ENCODE results near the gene PRAMEF18. TPM values are rescaled to one million over a fixed set of nuclear protein-coding genes. Genes with fewer than 3 reads are reported as not detected.

Gene PRAMEF18
- total RNA-seq (2022; extraction: Qiagen RNA extraction): not detected in 5 replicates

GRCh38 chr1:13225675-13226204 is at the start of gene PRAMEF18:
TSS of gene PRAMEF18 (minus strand) at chr1:13226154. CDS start at chr1:13226106, 48 bp downstream.

GRCh38 chr1:13253898-13254297 is 27.9 kb upstream of the PRAMEF18 start, which contains the start of gene PRAMEF5:
TSS of gene PRAMEF5 (plus strand) at chr1:13254198. CDS start at chr1:13259269, 5,071 bp downstream.

GRCh38 chr1:13201309-13201708 is 24.6 kb downstream of the PRAMEF18 start, which contains the start of gene PRAMEF13:
TSS of gene PRAMEF13 (minus strand) at chr1:13201409. CDS start at chr1:13199589, 1,820 bp downstream.

Other genes with a start within 250 kb of the PRAMEF18 start
- not detected in 5 replicates for gene PRAMEF27, start 169.6 kb downstream of the PRAMEF18 start, total RNA-seq (2022; extraction: Qiagen RNA extraction)
- not detected in 5 replicates for gene HNRNPCL3, start 165.4 kb downstream of the PRAMEF18 start, total RNA-seq (2022; extraction: Qiagen RNA extraction)
- gene PRAMEF25, start 155.4 kb downstream of the PRAMEF18 start, total RNA-seq (2022; extraction: Qiagen RNA extraction): not detected in 5 replicates
- not detected in 5 replicates for gene HNRNPCL2, start 109.3 kb downstream of the PRAMEF18 start, total RNA-seq (2022; extraction: Qiagen RNA extraction)
- gene PRAMEF26, start 70.1 kb downstream of the PRAMEF18 start, total RNA-seq (2022; extraction: Qiagen RNA extraction): not detected in 5 replicates
- not detected in 5 replicates for gene HNRNPCL4, start 60.5 kb downstream of the PRAMEF18 start, total RNA-seq (2022; extraction: Qiagen RNA extraction)
- gene PRAMEF9, start 54.3 kb downstream of the PRAMEF18 start, total RNA-seq (2022; extraction: Qiagen RNA extraction): not detected in 5 replicates
- gene PRAMEF13, start 24.7 kb downstream of the PRAMEF18 start, total RNA-seq (2022; extraction: Qiagen RNA extraction): 0.09 TPM in 1 of 5 replicates, not detected in the others
- gene PRAMEF5, start 28.0 kb upstream of the PRAMEF18 start, total RNA-seq (2022; extraction: Qiagen RNA extraction): not detected in 5 replicates
- 0.11 TPM in 1 of 5 replicates, not detected in the others for gene PRAMEF8, start 59.0 kb upstream of the PRAMEF18 start, total RNA-seq (2022; extraction: Qiagen RNA extraction)
- not detected in 5 replicates for gene PRAMEF33, start 77.4 kb upstream of the PRAMEF18 start, total RNA-seq (2022; extraction: Qiagen RNA extraction)
- not detected in 5 replicates for gene PRAMEF15, start 89.4 kb upstream of the PRAMEF18 start, total RNA-seq (2022; extraction: Qiagen RNA extraction)
- gene PRAMEF14, start 121.0 kb upstream of the PRAMEF18 start, total RNA-seq (2022; extraction: Qiagen RNA extraction): not detected in 5 replicates
- gene PRAMEF19, start 145.8 kb upstream of the PRAMEF18 start, total RNA-seq (2022; extraction: Qiagen RNA extraction): not detected in 5 replicates
- not detected in 5 replicates for gene PRAMEF17, start 163.5 kb upstream of the PRAMEF18 start, total RNA-seq (2022; extraction: Qiagen RNA extraction)
- not detected in 5 replicates for gene PRAMEF20, start 184.3 kb upstream of the PRAMEF18 start, total RNA-seq (2022; extraction: Qiagen RNA extraction)

All from A549 treated with dexamethasone at 1 μM for 4 hours (cell line).